Left hindlimb (tissue), 1 donor: ENCODE measurements around the gene PDCL3.
A peak's percentile ranks its signal among the peaks of the same experiment; 100 is the strongest.

Experiments used
- DNase-seq: peaks from one replicate; pipeline ENCODE4 v3.0.0-alpha.2; 2018

PDCL3 gene

DNA sequence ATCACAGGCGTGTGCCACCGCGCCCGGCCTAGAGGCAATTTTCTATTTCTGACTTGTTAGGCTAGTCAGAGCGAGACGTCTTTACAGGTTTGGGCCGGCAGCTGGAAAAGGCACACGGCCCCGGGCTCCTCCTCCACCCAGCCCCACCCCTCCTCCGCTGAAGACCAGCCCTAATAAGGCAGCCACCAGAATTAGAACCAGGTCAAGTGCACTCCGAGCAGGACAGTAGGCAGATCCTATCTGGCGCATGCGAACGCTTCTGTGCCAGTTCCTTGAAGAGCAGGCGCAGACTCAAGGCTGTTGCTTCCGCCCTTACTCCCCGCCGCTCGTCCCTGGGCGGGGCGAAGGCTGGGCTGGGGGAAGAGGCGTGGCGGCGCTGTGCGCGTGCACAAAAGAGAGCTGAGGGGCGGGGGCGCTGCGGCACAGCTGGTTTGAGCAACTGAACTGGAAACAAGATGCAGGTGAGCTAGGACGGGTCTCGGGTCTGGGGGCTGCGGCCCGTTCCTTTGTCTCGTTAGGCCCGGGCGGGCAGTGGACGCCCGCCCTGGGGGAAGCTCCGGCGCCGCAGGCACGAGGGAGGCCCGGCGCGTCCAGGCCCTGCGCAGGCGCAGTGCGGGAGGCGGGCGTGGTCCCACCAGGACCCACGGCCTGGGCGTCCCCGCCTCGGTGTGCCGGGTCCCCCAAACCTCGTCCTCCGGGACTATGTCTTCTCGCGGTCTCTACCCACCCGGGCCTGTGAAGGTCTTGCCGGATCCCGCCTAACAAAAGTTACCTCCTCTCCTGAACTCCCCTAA, at the start of gene PDCL3:
Gene PDCL3, plus strand, starts transcription at position 381 of the 794 bp plus-strand sequence. Its CDS starts 75 bp downstream, at position 456.
- peak; percentile 97 for DNase-seq

DNA sequence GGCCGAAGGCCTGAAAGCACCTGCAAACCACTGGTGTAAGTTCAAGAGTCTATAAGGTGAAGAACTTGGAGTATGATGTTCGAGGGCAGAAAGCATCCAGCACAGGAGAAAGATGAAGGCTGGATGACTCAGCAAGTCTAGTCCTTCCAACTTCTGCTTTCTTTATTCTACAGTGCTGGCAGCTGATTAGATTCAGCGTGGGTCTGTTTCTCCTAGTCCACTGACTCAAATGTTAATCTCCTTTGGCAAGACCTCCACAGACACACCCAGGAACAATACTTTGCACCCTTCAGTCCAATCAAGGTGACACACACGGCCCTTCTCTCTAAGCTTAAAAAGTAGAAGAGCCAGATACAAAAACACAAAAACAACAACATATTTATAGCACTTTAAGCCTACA, 49.1 kb upstream of the PDCL3 start:
- no peak for DNase-seq

DNA sequence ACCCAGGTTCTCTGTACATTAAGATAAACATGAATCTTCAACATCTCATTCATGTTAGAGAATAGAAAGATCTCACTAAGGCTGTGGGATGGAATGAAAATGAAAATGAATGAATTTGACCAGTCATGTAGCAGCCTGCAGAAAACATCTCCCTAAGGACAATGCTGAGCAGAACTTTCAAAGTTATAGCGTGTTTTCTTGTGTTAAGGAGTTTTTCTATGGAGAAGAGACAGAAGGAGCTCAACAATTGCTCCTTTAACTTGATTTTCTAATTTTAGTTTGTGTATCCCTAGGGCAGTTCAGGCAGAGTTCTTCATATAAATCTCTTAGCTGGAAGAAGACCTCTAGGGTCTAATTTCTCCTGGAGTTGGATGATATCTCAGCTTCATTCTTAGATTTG, 45.2 kb upstream of the PDCL3 start:
- DNase-seq: no peak

DNA sequence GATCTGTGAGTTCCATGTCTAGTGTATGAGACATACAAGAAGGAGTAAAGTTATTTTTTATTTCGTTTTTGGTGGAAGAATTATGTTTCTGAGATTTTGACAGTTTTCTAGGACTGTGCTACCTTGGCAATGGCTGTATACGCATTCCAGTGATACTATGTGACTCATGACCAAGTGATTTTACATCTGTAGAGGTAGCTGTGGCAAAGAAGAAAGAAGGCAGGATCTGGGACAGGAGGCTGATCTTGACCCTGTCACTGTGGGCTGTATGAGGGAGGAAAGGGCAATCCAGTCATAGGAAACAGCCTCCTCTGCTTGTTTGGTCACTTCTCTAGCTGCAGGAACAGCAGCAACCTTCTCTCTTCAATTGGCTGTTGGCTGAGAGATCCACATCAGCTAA, 44.0 kb upstream of the PDCL3 start:
- no peak for DNase-seq

DNA sequence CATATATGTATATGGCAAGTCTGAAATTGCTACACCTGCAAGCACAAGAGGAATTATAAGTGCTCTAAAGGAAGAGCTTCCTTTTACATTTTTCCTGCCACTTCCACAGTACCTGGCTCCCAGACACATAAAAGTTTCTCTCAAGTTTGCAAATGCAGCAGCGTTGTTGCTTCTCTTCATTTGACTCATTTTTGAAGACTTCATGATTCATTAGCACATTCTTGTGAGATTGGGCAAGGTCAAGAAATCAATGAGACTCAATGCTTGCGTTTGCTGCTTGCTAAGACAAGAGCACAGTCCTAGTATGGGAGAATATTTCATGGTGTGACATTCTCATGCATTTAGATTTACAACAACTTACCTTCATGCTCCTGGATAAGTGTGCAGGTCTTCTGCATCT, 42.6 kb upstream of the PDCL3 start:
- no peak for DNase-seq

DNA sequence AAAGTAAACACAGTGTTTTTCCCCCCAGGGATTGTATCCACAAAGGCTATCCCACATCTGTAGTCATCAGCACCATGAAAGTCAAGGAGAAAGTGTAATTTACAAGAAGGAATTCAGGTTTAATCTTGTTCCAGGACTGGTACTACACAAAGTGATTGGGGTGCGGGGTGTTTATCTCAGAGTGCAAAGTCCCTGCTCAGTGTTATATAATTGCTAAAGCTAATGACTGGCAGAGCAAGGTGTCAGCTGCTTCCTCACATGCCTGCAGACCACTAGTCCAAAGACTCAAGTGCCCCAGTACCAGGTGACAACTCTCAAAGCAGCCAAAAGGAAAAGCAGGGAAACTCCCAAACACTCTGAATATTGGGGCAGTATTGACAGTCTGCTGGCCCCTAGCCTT, 40.4 kb upstream of the PDCL3 start:
- no peak for DNase-seq

DNA sequence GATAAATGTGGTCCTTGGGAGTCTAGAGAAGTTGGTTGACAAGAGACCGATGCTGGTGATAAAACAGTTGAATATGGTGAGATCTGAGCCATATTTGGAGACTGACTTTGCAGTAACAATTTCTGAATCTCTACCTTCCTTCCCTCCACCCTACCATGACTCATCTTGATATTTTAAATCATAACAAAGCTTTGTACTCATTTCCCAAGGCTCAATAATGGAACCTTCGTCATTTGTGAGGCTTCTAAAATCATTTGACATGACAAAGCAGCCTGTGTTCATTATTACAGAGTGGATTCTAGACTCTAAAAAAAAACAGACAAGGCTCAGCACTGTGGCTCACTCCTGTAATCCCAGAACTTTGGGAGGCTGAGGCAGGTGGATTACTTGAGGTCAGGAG, 38.5 kb upstream of the PDCL3 start:
- DNase-seq: no peak

DNA sequence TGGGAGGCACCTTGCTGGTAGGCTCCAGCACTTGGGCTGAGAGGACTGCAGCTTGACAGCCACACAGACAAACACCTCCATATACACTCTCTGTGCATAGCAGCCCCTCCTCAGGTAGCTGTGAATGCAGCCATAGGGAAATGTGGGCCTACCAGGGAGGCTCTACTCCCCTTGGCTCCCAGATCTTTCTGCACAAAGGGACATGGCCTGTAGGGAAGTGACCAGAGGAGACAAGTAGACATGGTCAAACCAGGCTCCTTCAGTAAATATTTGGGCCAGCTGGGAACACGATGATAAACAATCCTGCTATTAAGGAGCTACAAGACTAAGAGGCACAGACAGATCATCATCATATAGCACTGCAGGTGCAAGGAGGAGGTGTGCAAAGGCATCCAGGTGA, 35.9 kb upstream of the PDCL3 start:
- no peak for DNase-seq

DNA sequence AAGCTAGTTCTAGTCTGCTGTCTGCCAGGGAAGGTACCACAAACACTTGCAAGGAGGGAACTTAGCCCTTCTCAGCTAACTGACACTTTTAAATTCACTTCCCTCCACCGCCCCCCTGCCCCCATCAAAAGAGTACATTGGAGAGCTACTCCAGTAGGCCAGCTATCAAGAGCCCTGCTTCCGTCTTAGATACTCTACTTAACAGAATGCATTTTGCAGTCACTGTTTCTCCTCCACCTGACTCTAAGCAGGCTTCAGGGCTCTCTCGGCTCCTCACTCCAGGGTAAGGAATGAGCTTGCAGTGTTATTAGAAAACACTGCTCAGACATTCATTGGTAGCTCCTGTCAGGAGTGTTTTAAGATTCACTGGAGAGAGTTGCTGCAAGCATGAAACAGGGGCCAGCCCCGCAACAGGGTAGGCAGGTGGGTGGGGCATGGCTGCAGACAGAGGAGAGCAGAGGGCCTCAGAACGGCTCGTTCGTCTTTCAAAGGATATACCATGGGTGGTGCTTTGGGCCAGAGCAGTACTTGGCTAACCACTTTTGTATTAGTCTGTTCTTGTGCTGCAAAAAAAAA, 35.3 kb upstream of the PDCL3 start:
- DNase-seq: no peak

DNA sequence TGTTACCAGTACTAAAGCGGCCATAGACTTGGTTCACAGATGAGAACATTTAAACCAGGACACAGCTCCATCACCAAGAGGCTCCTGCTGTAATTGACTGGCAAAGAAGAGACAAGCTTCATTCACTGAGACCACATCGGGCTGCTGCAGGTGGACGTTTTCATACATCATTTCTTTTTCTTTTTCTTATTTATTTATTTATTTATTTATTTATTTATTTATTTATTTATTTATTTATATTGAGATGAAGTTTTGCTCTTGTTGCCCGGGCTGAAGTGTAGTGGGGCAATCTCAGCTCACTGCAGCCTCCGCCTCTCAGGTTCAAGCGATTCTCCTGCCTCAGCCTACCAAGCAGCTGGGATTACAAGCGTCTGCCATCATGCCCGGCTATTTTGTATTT, 33.6 kb upstream of the PDCL3 start:
- no peak for DNase-seq

DNA sequence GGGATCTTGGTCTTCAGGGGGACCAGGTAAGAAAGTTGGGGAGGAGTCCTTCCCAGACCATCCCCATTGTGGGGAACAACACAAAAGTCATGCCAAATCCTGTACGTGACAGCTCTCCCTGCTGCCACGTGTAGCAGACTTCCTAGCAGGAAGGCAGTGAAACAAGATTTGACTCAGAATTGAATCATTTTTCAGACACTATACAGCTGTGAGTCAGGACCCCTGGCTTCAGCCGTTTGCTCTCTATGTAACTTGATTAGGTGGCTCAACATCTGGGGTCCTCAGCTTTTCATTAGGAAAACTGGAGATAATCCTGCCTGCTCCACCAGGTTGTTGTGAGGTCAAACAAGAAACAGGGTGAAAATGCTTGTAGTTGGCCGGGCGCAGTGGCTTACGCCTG, 32.9 kb upstream of the PDCL3 start:
- DNase-seq: no peak

DNA sequence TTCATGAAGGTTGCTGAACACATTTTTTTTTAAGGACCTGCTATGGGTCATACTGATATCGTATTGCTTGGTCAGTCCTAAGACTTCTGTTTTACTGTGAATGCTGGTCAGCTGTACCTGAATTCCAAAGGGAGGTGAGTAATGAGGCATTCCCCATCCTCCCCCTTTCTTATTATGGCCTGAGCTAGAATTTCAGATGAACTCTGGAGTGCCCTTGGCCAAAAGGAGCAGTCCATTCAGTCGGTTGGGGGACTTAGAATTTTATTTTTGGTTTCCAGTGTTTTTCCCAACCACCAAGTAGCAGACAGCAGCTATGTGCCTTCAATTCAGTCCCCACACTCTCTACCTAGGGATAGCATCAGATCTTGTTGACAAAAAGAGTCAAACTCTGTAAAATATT, 26.9 kb upstream of the PDCL3 start:
- no peak for DNase-seq

DNA sequence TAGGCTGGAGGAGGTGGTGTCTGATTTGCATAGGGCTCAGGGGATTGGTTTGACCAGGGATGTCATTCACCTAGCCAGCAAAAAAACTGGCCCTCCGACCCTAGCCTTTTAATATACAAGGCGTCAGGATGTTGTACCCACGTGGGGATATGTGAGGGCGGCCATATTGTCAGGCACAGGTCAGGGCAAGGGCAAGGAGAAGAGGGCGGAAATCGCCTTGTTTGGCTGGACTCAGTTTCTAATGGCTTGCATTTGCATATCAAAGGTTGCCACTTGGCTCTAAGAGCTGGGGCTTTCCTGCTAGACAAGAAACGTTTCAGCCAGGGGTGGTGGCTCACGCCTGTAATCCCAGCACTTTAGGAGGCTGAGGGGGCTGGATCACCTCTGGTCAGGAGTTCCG, 24.9 kb upstream of the PDCL3 start:
- DNase-seq: no peak

DNA sequence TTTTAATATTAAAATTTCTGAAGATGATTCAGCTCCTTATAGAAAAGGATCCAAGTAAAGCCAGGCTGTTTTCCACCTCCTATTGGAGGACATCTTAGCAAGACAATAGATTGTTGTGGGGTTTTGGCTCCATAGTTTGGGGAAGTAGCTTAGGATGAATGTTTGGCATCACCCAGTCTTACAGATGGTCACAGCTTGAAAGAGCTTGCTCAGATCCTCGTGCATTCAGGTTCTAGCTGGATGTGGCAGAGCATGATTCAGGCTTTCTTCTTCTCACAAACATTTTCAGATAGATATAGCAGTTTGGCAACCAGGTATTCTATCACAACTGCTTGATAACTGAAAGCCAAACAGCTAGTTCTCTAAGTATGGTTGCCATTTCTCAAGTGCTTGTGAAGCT, 23.6 kb upstream of the PDCL3 start:
- no peak for DNase-seq

DNA sequence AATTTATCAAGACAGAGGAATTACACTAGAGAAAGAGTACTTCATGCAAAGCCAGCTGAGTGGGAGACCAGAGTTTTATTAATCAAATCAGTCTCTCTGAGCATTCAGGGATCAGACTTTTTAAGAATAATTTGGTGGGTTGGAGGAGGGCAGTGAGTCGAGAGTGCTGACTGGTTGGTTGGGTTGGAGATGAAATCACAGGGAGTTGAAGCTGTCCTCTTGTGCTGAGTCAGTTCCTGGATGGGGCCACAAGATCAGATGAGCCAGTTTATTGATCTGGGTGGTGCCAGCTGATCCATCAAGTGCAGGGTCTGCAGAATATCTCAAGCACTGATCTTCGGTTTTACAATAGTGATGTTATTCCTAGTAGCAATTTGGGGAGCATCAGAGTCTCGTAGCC, 21.4 kb upstream of the PDCL3 start:
- DNase-seq: no peak

DNA sequence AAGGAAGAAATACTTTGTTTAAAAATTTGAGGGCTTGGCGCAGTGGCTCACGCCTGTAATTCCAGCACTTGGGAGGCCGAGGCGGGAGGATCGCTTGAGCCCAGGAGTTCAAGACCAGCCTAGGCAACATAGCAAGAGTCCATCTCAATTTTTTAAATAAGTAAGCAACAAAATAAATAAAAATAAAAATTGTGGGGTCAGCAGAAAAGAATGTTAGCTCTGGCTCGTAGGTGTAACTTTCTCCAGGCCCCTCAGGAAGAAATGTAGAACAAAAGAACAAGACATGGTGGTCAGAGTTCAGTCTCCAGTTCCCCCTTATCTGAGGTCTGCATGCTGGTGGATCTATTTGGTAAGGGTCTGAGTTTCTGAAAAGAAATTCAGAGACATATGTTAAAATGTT, 20.4 kb upstream of the PDCL3 start:
- DNase-seq: no peak

DNA sequence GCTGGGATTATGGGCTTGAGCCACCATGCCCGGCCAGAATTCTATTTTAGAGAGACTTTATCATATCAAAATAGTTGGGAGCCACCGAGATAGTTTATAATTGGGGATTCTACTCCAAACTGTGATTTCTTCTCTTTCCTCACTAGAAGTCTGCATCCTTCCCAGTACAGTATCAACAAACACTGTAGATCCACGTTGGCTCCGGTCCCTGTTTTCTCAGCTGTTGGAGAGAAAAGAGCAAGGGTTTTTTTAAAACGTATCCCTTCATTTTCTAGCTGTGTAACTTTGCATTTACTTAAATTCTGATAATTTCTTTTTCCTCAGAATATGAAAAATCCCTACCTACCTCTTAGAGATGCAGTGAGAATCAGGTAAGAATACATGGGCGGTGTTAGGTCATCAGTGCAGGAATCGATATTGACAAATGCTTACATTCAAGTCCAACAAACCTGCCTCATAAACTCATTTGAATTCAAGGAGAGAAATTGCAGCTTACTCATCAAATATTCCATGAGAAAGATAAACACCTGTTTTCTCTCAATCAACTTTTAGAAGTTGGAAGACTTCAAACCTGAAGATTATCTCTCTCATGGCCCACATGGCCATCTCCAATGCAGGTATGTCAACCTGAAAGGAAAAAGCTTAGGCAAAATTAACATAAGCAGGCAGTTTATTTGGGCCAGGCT, 17.7 kb upstream of the PDCL3 start:
- DNase-seq: no peak

DNA sequence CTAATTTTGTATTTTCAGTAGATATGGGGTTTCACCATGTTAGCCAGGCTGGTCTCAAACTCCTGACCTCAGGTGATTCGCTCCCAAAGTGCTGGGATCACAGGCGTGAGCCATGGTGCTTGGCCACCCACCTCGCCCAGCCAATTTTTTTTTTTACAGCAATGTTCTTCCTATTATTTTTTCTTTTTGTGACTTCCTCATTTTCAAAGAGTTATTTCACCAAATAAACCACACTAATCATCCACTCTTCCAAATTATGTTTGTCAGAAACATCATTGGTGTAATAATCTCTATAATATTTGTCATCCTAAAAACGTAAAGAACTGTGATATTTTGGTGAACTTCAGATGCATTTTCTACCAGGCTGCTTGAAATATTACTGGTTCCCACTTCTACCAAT, 16.3 kb upstream of the PDCL3 start:
- DNase-seq: no peak

DNA sequence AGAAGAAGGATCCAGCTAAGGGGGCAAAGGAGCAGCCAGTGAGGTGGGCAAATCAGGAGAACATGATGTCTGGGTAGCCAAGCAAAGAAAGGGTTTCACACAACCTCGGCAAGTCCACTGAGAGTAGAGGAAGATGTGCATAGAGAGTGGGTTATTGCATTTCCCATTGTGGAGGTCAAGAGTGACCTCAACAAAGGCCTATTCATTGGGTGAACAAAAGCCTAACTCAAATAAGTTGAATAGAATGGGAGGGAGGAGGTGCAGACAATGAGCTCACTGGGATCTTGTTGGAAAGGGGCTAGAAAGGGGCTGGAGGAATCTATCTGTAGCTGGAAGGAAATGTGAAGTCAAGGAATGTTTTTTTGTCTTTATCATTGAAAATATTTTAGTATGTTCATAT, 14.0 kb upstream of the PDCL3 start:
- DNase-seq: no peak

DNA sequence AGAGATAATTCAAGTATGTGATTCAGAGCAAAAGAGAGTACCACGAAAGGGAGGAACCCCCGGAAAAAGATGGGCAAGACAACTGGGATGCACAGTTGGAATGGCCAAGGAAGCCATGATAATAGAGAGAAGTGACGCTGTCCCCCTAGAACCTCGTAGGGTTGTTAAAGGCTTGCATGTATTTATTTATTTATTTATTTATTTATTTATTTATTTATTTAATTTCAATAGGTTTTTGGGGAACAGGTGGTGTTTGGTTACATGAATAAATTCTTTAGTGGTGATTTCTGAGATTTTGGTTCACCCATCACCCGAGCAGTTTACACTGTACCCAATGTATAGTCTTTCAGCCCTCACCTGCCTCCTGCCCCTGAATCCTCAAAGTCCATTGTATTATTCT, 11.5 kb upstream of the PDCL3 start:
- DNase-seq: no peak

DNA sequence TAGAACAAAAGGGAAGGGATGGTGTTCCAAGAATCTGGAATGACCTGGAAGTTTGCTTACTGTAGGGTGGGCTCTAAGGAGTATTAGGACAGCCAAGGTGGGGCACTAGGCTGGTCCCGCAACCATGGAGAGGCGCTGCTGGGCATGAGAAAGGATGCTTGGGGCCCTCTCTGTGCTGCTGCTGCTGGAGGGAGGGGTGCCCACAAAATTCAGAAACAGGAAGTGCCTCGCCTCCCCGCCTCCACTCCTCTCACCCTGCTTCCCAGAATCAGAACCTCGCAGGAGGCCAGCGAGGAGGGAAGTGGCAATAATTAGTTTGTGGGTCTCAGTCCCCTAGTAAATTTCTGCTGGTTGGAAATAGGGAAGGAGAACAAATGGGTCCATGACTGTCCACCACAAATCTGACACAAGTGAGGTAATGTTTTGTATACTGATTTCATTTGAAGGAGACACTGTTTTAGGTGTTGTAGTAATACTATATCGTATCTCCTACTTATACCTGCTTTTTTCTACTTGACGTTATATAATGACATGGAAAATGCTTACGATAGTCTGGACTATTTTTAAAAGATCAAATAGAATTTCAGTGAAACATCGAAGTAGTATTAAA, 7.9 kb upstream of the PDCL3 start:
- DNase-seq: no peak

DNA sequence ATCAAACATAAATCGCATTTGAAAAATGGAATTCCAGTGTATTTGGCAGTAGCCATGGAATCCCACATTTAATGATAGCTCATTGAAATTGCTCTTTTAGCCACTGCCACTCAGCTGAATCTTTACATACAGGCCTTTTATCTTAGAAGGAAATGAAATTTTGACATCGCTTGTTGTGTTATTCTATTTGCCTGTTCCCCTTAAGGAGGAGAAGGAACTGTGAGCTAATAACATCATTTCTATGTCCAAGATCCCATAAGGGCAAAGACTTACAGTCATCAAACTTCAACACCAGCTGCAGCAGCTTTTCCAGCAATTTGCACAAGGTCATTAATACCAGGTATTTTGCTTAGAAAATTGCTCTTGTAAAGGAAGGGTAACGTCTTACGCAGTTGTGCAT, 6.0 kb upstream of the PDCL3 start:
- DNase-seq: no peak

DNA sequence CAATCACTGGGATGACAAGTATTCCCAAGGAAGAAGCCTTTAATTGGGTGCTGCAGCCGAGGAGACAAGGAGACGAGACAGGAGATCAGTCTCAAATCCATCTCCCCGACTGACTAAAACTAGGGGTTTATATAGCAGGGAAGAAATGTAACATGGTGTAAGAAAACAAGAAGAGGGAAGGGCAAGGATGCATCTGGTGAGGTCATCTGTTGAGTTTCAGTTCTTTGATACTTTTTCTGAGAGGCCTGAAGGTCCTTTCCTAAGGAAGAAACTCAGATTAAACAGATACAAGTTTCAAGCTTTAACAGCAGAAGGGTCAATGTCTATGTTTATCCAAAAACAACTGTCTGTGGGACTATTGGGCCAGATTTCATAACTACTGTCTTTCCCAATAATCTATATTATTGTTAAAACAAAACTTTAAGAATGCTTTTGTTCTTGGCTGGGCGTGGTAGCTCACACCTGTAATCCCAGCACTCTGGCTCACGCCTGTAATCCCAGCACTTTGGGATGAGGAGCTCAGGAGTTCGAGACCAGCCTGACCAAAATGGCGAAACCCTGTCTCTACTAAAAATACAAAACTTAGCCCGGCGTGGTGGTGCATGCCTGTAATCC, 2.5 kb upstream of the PDCL3 start:
- no peak for DNase-seq

DNA sequence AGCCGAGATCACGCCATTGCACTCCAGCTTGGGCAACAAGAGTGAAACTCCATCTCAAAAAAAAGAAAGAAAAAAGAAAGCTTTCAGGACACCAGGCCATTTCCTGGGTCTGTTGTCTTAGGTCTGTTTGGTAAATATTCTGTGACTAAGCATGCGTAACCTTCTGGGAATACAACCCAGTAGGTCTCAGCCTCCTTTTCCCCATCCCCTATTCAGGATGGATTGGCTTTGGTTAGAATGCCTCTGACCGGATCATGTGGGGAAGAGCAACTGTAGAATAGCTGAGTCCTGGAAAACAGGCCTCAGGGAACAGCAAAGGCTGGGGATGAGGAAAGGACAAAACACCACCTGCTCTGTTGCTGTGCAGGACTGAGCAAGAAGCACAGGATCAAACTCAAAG, 1.6 kb upstream of the PDCL3 start:
- no peak for DNase-seq
